H1 (cell line): ENCODE data around the gene EBPL. TPM values are rescaled to one million over a fixed set of nuclear protein-coding genes. Genes with fewer than 3 reads are reported as not detected.

Experiments used
- CTCF ChIA-PET: fragments of 300-600 bp; sonication (Branson Sonifier 250); formaldehyde crosslinking; loops from one replicate; lab custom pipeline; 2021; ENCODE audit not compliant: partially characterized antibody; lab: Charles Lee
- POLR2A ChIA-PET: fragments of 300-600 bp; sonication (Branson Sonifier 250); formaldehyde crosslinking; loops from one replicate; lab custom pipeline; 2021; ENCODE audit warnings: inconsistent platforms; ENCODE audit not compliant: partially characterized antibody; lab: Charles Lee
- DNase-seq, 2 experiments: peaks; one replicate each; pipeline versions ENCODE4 v3.0.0 to v3.0.0-alpha.2; 2010 to 2022; ENCODE audit warnings: low spot score in 2 of 2, low read depth in 1 of 2, mixed read lengths in 1 of 2
- FAIRE-seq: peaks from 2 replicates; lab custom pipeline; 2011; peaks lifted over from hg19 to GRCh38; lab: Jason Lieb, UNC
- H2AFZ ChIP-seq: 2 replicates; pipeline ENCODE4 v1.8.1; 2012; ENCODE audit warnings: low read length, inconsistent platforms
- H2AK5ac ChIP-seq: 2 replicates; pipeline ENCODE4 v1.6.1; 2013; ENCODE audit warnings: low read depth, low read length
- H2BK120ac ChIP-seq: replicated peaks from 2 replicates; pipeline ENCODE3; 2013; ENCODE audit warnings: low read depth, low read length, inconsistent platforms
- H2BK12ac ChIP-seq: 2 replicates; pipeline ENCODE4 v1.6.1; 2013; ENCODE audit warnings: low read depth, low read length
- H2BK15ac ChIP-seq: 2 replicates; pipeline ENCODE4 v1.6.1; 2013; ENCODE audit warnings: low read length
- H2BK20ac ChIP-seq: 2 replicates; pipeline ENCODE4 v1.6.1; 2013; ENCODE audit warnings: low read length
- H2BK5ac ChIP-seq: 2 replicates; pipeline ENCODE4 v1.6.1; 2013; ENCODE audit warnings: low read depth, low read length
- H3K14ac ChIP-seq: 2 replicates; pipeline ENCODE4 v1.6.1; 2013; ENCODE audit warnings: inconsistent platforms; ENCODE audit not compliant: insufficient read length
- H3K18ac ChIP-seq: 2 replicates; pipeline ENCODE4 v1.6.1; 2013; ENCODE audit warnings: low read length; ENCODE audit errors: extremely low read depth
- H3K23ac ChIP-seq: 2 replicates; pipeline ENCODE4 v1.6.1; 2013; ENCODE audit warnings: inconsistent platforms; ENCODE audit not compliant: insufficient read length
- H3K23me2 ChIP-seq: 2 replicates; pipeline ENCODE4 v1.6.1; 2013; ENCODE audit warnings: low read depth, low read length
- H3K27ac ChIP-seq: 2 replicates; pipeline ENCODE4 v1.6.1; 2011; ENCODE audit warnings: low read depth, low read length, inconsistent platforms
- H3K27me3 ChIP-seq, 4 experiments: replicated peaks in 1 of 4; 1 replicate in 1 of 4; 2 replicates in 3 of 4; pipeline versions ENCODE4 v1.6.1 to v1.8.1; 2011 to 2013; ENCODE audit warnings: low read length in 3 of 4, mild to moderate bottlenecking in 3 of 4, inconsistent platforms in 2 of 4, mixed read lengths in 2 of 4, moderate library complexity in 1 of 4; ENCODE audit not compliant: control insufficient read depth in 3 of 4, insufficient read depth in 3 of 4; ENCODE audit errors: extremely low read depth in 1 of 4
- H3K36me3 ChIP-seq, 4 experiments: 2 replicates each; pipeline versions ENCODE4 v1.6.1 to v1.8.1; 2011 to 2013; ENCODE audit warnings: mild to moderate bottlenecking in 4 of 4, low read length in 3 of 4, moderate library complexity in 2 of 4, control low read depth in 1 of 4, inconsistent platforms in 1 of 4; ENCODE audit not compliant: insufficient read depth in 4 of 4, control insufficient read depth in 2 of 4
- H3K4ac ChIP-seq: replicated peaks from 2 replicates; pipeline ENCODE3; 2013; ENCODE audit warnings: low read length, low read depth, mixed read lengths, inconsistent platforms; ENCODE audit not compliant: insufficient read length
- H3K4me1 ChIP-seq, 4 experiments: replicated peaks in 1 of 4; 1 replicate in 1 of 4; 2 replicates in 3 of 4; pipeline versions ENCODE4 v1.6.1 to v1.8.1; 2011 to 2013; ENCODE audit warnings: low read length in 3 of 4, inconsistent platforms in 2 of 4, mixed read lengths in 1 of 4; ENCODE audit not compliant: insufficient read depth in 4 of 4, control insufficient read depth in 3 of 4
- H3K4me2 ChIP-seq, 2 experiments: 2 replicates each; pipeline versions ENCODE4 v1.6.1 to v1.8.1; 2011 to 2013; ENCODE audit warnings: low read depth in 2 of 2, low read length in 2 of 2, control low read depth in 1 of 2, inconsistent platforms in 1 of 2, mild to moderate bottlenecking in 1 of 2; ENCODE audit not compliant: insufficient read depth in 1 of 2
- H3K4me3 ChIP-seq, 4 experiments: fragments of 200-600, 300-600 bp in 1 of 4; sonication (generic), shearing (Covaris generic), sonication (Bioruptor Twin) in 1 of 4; 2 replicates each; pipeline versions ENCODE4 v1.5.1 to v1.8.1; 2011 to 2016; ENCODE audit warnings: low read length in 4 of 4, low read depth in 3 of 4, control low read depth in 2 of 4, inconsistent platforms in 2 of 4, mild to moderate bottlenecking in 2 of 4, mixed read lengths in 1 of 4, moderate library complexity in 1 of 4; ENCODE audit not compliant: insufficient read depth in 2 of 4; ENCODE audit errors: extremely low read depth in 1 of 4
- H3K56ac ChIP-seq: replicated peaks from 2 replicates; pipeline ENCODE3; 2013; ENCODE audit warnings: low read depth, mild to moderate bottlenecking, mixed read lengths, low read length, inconsistent platforms; ENCODE audit not compliant: insufficient read length
- H3K79me1 ChIP-seq: 2 replicates; pipeline ENCODE4 v1.6.1; 2013; ENCODE audit warnings: low read depth, low read length, control low read depth
- H3K79me2 ChIP-seq, 2 experiments: 2 replicates each; pipeline versions ENCODE4 v1.6.1 to v1.8.1; 2012 to 2013; ENCODE audit warnings: low read length in 2 of 2, mild to moderate bottlenecking in 2 of 2, inconsistent platforms in 1 of 2; ENCODE audit not compliant: insufficient read depth in 2 of 2, control insufficient read depth in 1 of 2
- H3K9ac ChIP-seq, 4 experiments: replicated peaks in 1 of 4; 1 replicate in 1 of 4; 2 replicates in 3 of 4; pipeline versions ENCODE4 v1.6.1 to v1.8.1; 2011 to 2013; ENCODE audit warnings: low read depth in 3 of 4, low read length in 3 of 4, control low read depth in 2 of 4, mild to moderate bottlenecking in 2 of 4, moderate library complexity in 2 of 4, inconsistent platforms in 1 of 4; ENCODE audit errors: extremely low read depth in 1 of 4
- H3K9me3 ChIP-seq, 2 experiments: 2 replicates each; pipeline versions ENCODE4 v1.6.1 to v1.8.1; 2012 to 2013; ENCODE audit warnings: mild to moderate bottlenecking in 2 of 2, moderate library complexity in 2 of 2, control low read depth in 1 of 2, inconsistent platforms in 1 of 2, low read depth in 1 of 2, low read length in 1 of 2, mixed read lengths in 1 of 2; ENCODE audit not compliant: insufficient read depth in 2 of 2
- H4K20me1 ChIP-seq, 2 experiments: replicated peaks in 1 of 2; 2 replicates each; pipeline versions ENCODE3 to v1.8.1; 2011 to 2013; ENCODE audit warnings: inconsistent platforms in 2 of 2, low read length in 2 of 2, mild to moderate bottlenecking in 1 of 2; ENCODE audit not compliant: insufficient read depth in 2 of 2, control insufficient read depth in 1 of 2
- H4K5ac ChIP-seq: 2 replicates; pipeline ENCODE4 v1.6.1; 2013; ENCODE audit warnings: low read length, low read depth, mixed read lengths, inconsistent platforms; ENCODE audit not compliant: insufficient read length
- H4K8ac ChIP-seq: 2 replicates; pipeline ENCODE4 v1.8.0; 2013; ENCODE audit warnings: mild to moderate bottlenecking, moderate library complexity, low read length, inconsistent platforms; ENCODE audit not compliant: insufficient read depth; ENCODE audit errors: extremely low read depth
- H4K91ac ChIP-seq: replicated peaks from 2 replicates; pipeline ENCODE3; 2013; ENCODE audit warnings: low read length, mixed read lengths, inconsistent platforms; ENCODE audit not compliant: insufficient read length
- CREB1 ChIP-seq: IDR thresholded peaks from 2 replicates; pipeline ENCODE4 v1.6.1; 2012; ENCODE audit warnings: inconsistent platforms
- SAP30 ChIP-seq: fragments of 300-600 bp; sonication (generic); IDR thresholded peaks from 2 replicates; pipeline ENCODE4 v1.7.1; 2012; ENCODE audit warnings: low read length, moderate library complexity, mild to moderate bottlenecking, inconsistent platforms; ENCODE audit not compliant: insufficient read depth, insufficient replicate concordance
- SP1 ChIP-seq: IDR thresholded peaks from 2 replicates; pipeline ENCODE4 v1.6.1; 2011; ENCODE audit warnings: low read depth, low read length
- SP4 ChIP-seq: IDR thresholded peaks from 2 replicates; pipeline ENCODE4 v1.6.1; 2012; ENCODE audit warnings: low read length, inconsistent platforms
- SUZ12 ChIP-seq: fragments of 200-600 bp; sonication (generic); IDR thresholded peaks from 2 replicates; pipeline ENCODE4 v1.6.1; 2012; ENCODE audit warnings: mild to moderate bottlenecking, inconsistent platforms, low read length, moderate library complexity, mixed read lengths
- YY1 ChIP-seq: IDR thresholded peaks from 2 replicates; pipeline ENCODE4 v1.6.1; 2011; ENCODE audit warnings: low read depth, mild to moderate bottlenecking, low read length
- WGBS, 2 experiments: shearing (Covaris generic) in 1 of 2; methylation state at CpG; one replicate each; pipeline versions ENCODE4 v1.1.6 to v1.1.7; 2013 to 2015; ENCODE audit warnings: low lambda C conversion rate in 2 of 2, mixed read lengths in 2 of 2, inconsistent platforms in 1 of 2, low coverage in 1 of 2, missing lambda C conversion rate in 1 of 2; ENCODE audit not compliant: insufficient replicate concordance in 2 of 2, insufficient coverage in 1 of 2, insufficient read length in 1 of 2; ENCODE audit errors: extremely low coverage in 1 of 2, missing lambda C conversion rate in 1 of 2; 5-methylcytosine and 5-hydroxymethylcytosine counted together
- polyA plus RNA-seq, 7 experiments: library from polyadenylated mRNA; depleted of rRNA in 3 of 7; stranded (reverse) in 5 of 7; unstranded in 2 of 7; fragments of >200 nt in 5 of 7; fragments of 200-250 nt in 2 of 7; gene quantifications; 1 replicate in 5 of 7; 2 replicates in 1 of 7; 4 replicates in 1 of 7; pipeline versions ENCODE4 v1.2.1 to v1.2.3, GENCODE V29; 2011 to 2013; ENCODE audit warnings: missing spikeins in 2 of 7, mixed read lengths in 2 of 7
- total RNA-seq: library from RNA; stranded (reverse); fragmentation: NEBNext Ultra II Directional; extraction: Animal tissue kit (Norgen Biotek cat#: 25700); gene quantifications from 2 replicates; pipeline ENCODE4 v1.2.1, GENCODE V29; 2021

Gene EBPL
- total and polyA plus RNA-seq, 2 of the 8 experiments (the other 6 are each of a cell fraction or from before 2014, with no cell fraction given), result 130 to 204 TPM

- Histone ChIP-seq H3K23me2 (peaks cover 4% of the 10 kb centered on the region), H4K8ac (no peak overlapping the region), H3K79me2 (peaks cover 0 to 13% of the 10 kb centered on the region in 2 experiments; a peak in 2 of 4 replicates), H3K56ac (no peak overlapping the region), H2BK5ac (no peak overlapping the region), H3K18ac (no peak overlapping the region), H2BK15ac (no peak overlapping the region), H3K9me3 (no peaks in the 10 kb centered on the region), H2AFZ (no peak overlapping the region), H2AK5ac (no peak overlapping the region), H3K27me3 (no peaks in the 10 kb centered on the region), H3K4me2 (no peak overlapping the region), H3K79me1 (no peaks in the 10 kb centered on the region), H2BK12ac (no peak overlapping the region), H4K5ac (no peak overlapping the region), H4K20me1 (no peaks in the 10 kb centered on the region), H3K9ac (no peak overlapping the region), H3K4me3 (no peak overlapping the region), H3K14ac (no peak overlapping the region), H3K23ac (no peak overlapping the region), H3K4me1 (peaks cover 0 to 7% (median 4%) of the 10 kb centered on the region in 4 experiments; a peak in 3 of 7 replicates), H2BK20ac (no peak overlapping the region), H2BK120ac (no peak overlapping the region), H4K91ac (no peak overlapping the region), H3K4ac (no peak overlapping the region), H3K36me3 (peaks cover 0 to 13% (median 2%) of the 10 kb centered on the region in 4 experiments; a peak in 2 of 8 replicates), H3K27ac (no peak overlapping the region)
- 86% methylated on average over 1 of the region's 1 CpG; no CpG with 5 or more reads in 1 of the 2 experiments for whole genome bisulfite sequencing, 2 experiments
- DNase-seq (no peak), FAIRE-seq (no peak)
- POLR2A ChIA-PET, result interaction anchor here (1.3 to 1.7 kb wide), 2 partner anchors 95 to 98 kb away, joined by 4 to 7 read pairs; partner anchors contain the start of gene KPNA3
- CTCF ChIA-PET, result no interaction called here
- TF ChIP-seq YY1, result no peak
- no peak for TF ChIP-seq CREB1
- no peak for TF ChIP-seq SUZ12
- no peak for TF ChIP-seq SAP30
- no peak for TF ChIP-seq SP4
- TF ChIP-seq SP1, result no peak
These were observed 3.2 kb upstream of the EBPL start for GRCh38 chr13:49694446-49694845.
